Right lobe of liver (tissue), 6 donors: ENCODE data around the gene PRDM2. TPM values are rescaled to one million over a fixed set of nuclear protein-coding genes. Genes with fewer than 3 reads are reported as not detected.

ENCODE experiments used
- ATAC-seq, 4 donors: fragments of 200-7000 bp; cut with Tn5 transposase; one replicate each; pipeline ENCODE4 v1.9.1; 2020; ENCODE audit warnings: mild to moderate bottlenecking in 4 of 4, moderate library complexity in 4 of 4
- DNase-seq, 3 donors: peaks; one replicate each; pipeline ENCODE4 v3.0.0-alpha.2; 2020
- H3K27ac ChIP-seq, 3 donors: fragments of 200-600 bp; one replicate each; pipeline ENCODE4 v1.8.0; 2022
- H3K27me3 ChIP-seq, 2 donors: fragments of 200-600 bp; one replicate each; pipeline ENCODE4 v1.8.0; 2022
- H3K36me3 ChIP-seq, 4 donors: fragments of 200-600 bp; sonication (generic) in 1 of 4; one replicate each; pipeline versions ENCODE4 v1.5.1 to v1.8.0; 2017 to 2022; ENCODE audit warnings: control low read depth in 1 of 4
- H3K4me1 ChIP-seq, 4 donors: fragments of 200-600 bp; sonication (generic) in 1 of 4; one replicate each; pipeline versions ENCODE4 v1.5.1 to v1.8.0; 2017 to 2022; ENCODE audit warnings: control low read depth in 1 of 4
- H3K4me3 ChIP-seq, 3 donors: fragments of 200-600 bp; one replicate each; pipeline ENCODE4 v1.8.0; 2022
- H3K9me3 ChIP-seq, 4 donors: fragments of 200-600 bp; sonication (generic) in 1 of 4; one replicate each; pipeline versions ENCODE4 v1.5.1 to v1.8.0; 2017 to 2022; ENCODE audit warnings: control low read depth in 1 of 4
- CTCF ChIP-seq, 4 donors: fragments of 200-600 bp in 3 of 4; fragments of 450-650 bp in 1 of 4; IDR thresholded peaks; one replicate each; pipeline versions ENCODE4 v1.5.1 to v1.8.0; 2016 to 2022; ENCODE audit warnings: antibody characterized with exemption in 4 of 4, mild to moderate bottlenecking in 2 of 4
- POLR2A ChIP-seq: fragments of 450-650 bp; IDR thresholded peaks from one replicate; pipeline ENCODE4 v1.6.1; 2017; ENCODE audit warnings: antibody characterized with exemption, mild to moderate bottlenecking
- WGBS: methylation state at CpG from one replicate; pipeline ENCODE4 v1.1.6; 2018; ENCODE audit warnings: low coverage, low lambda C conversion rate; ENCODE audit not compliant: insufficient coverage; ENCODE audit errors: missing lambda C conversion rate; 5-methylcytosine and 5-hydroxymethylcytosine counted together
- intact Hi-C, 2 donors: fragments of 100-400 bp; cut with DNase I; formaldehyde crosslinking; loops; one replicate each; pipeline versions ENCODE4 v1.11.2 to v1.14.1; 2022
- total RNA-seq, 6 experiments: library from RNA; depleted of rRNA in 2 of 6; stranded (reverse); fragments of >200 nt in 2 of 6; fragmentation: NEBNext Ultra II Directional in 3 of 6; extraction: Animal tissue kit (Norgen Biotek cat#: 25700) in 3 of 6; gene quantifications; one replicate each; pipeline versions ENCODE4 v1.1.0 to v1.2.4, GENCODE V29; 2016 to 2023
- donor health status: DM: no; HTN: yes; CAD: no.
- donor health status: DM: no; HTN: no; CAD: no.
- donor health status: DM: no; HTN: no; CAD: no.
- donor health status: DM: no; HTN: yes; CAD: no.
- donor health status: DM: no; HTN: yes; CAD: no.

PRDM2 gene
- total RNA-seq, 6 experiments from 2014 or later, result 7.4 to 16.9 (median 12.5) TPM

DNA sequence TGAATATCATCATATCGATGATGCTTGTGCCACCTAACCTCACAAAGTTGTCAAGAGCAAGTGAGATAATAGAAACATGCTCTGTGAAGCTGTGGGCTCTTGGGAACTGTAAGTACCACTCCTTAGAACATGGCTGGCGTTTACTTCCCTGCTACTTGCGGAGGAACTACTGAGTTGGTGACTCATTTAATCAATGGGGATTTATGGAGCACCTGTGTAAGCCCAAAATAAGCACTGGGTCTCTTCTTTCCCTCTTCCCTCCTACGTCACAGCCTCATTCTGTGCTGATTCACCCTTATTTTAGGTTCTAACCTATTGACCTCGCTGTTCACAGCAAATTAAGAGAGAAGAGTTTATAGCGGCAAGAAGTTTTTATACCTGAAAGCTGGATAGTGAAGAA is 52.9 kb downstream of the PRDM2 start:
- Histone ChIP-seq H3K4me3 (no peak overlapping the region), H3K9me3 (no peaks in the 10 kb centered on the region), H3K27me3 (no peaks in the 10 kb centered on the region), H3K27ac (no peak overlapping the region), H3K4me1 (peaks cover 0 to 33% (median 5%) of the 10 kb centered on the region in 4 donors), H3K36me3 (no peaks in the 10 kb centered on the region)
- ATAC-seq (no peak), DNase-seq (no peak)
- WGBS, result 90% methylated on average over 6 of the region's 6 CpGs
- intact Hi-C loops, result no loop called here
- no peak for TF ChIP-seq CTCF (IDR thresholded peaks at IDR 0.05)
- TF ChIP-seq POLR2A, result no peak

DNA sequence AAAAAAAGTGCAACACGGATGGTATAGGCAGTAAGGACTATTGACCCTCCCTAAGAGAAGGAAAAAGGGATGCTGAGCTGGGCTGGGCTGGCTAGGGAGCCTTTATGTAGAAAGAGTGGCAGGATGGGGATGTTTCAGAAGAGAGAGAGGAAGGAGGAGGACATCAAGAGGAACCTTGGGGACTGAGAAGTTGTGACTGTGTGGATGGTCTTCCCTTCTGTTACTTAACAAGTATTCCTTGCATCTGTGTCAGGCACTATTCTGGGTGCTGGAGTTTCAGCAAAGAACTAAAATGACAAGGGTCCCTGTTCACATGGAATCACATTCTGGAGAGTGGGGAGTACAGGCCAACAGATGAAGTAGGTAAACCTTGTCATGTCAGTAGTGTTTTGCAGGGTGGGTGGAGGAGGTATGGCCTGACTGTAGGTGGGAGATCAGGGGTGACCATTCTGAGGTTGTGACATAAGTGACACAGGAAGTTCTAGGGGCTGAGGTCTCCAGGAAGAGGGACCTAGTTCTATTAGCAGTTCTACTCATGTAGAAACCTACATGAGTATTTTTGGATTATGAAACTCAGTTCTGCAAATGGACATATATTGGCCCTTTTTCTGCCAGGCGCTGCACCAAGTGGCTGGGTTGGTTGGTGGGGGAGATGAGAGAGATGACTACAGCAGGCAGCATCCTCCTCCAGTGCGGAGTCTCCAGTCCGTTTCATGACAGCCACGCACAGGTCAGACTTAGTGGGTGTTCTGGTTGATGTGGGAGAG is 53.8 kb downstream of the PRDM2 start:
- Histone ChIP-seq H3K36me3 (no peaks in the 10 kb centered on the region), H3K27me3 (no peaks in the 10 kb centered on the region), H3K4me1 (peaks cover 0 to 27% (median 3%) of the 10 kb centered on the region in 4 donors), H3K27ac (no peak overlapping the region), H3K9me3 (no peaks in the 10 kb centered on the region), H3K4me3 (no peak overlapping the region)
- WGBS, result 89% methylated on average over 2 of the region's 5 CpGs
- no peak for ATAC-seq
- no peak for DNase-seq
- intact Hi-C loops, result no loop called here
- no peak for TF ChIP-seq POLR2A
- no peak for TF ChIP-seq CTCF (IDR thresholded peaks at IDR 0.05)

- Histone ChIP-seq H3K9me3 (no peaks in the 10 kb centered on the region), H3K4me1 (peaks cover 0 to 27% (median 3%) of the 10 kb centered on the region in 4 donors), H3K27ac (no peak overlapping the region), H3K4me3 (no peak overlapping the region), H3K27me3 (no peaks in the 10 kb centered on the region), H3K36me3 (no peaks in the 10 kb centered on the region)
- intact Hi-C loops, result no loop called here
- 87% methylated on average over 5 of the region's 6 CpGs for WGBS
- TF ChIP-seq POLR2A (no peak), CTCF (IDR thresholded peaks at IDR 0.05) (no peak)
- DNase-seq, result no peak
- no peak for ATAC-seq
Observed at GRCh38 chr1:13754510-13755103, 54.6 kb downstream of the PRDM2 start.

- intact Hi-C loops, result no loop called here
- Histone ChIP-seq H3K4me1 (peaks cover 0 to 20% (median 9%) of the 10 kb centered on the region in 4 donors), H3K27ac (no peak overlapping the region), H3K4me3 (no peak overlapping the region), H3K9me3 (no peaks in the 10 kb centered on the region), H3K27me3 (no peaks in the 10 kb centered on the region), H3K36me3 (no peaks in the 10 kb centered on the region)
- 74% methylated on average over 4 of the region's 4 CpGs for WGBS
- no peak for TF ChIP-seq CTCF (IDR thresholded peaks at IDR 0.05)
- TF ChIP-seq POLR2A, result no peak
- ATAC-seq (no peak), DNase-seq (no peak)
Observed at GRCh38 chr1:13756557-13757315, 56.7 kb downstream of the PRDM2 start.
